ENCODE measurements around the gene IDNK.
A peak's percentile ranks its signal among the peaks of the same experiment; 100 is the strongest.

IDNK gene

DNA sequence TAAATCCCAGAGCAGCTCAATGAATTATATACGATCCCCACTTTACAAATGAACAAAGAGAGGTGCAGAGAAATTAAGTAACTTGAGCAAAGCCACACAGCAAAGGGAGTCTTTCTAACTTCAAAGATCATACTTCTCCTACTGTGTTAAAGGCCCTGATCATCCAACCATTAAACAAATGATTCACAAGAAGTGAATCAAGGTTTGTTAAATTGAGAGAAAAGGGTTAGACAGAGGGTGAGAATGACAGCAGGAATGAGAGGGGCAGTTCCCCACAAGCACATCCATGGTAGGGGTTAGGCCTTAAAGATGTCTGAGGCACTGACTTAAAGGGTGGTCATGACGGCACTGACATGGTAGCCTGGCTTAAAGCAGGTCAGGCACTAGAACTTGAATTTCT lies 10.7 kb downstream of the IDNK start:
- DNase-seq (ENCODE audit: low spot score), result no peak

DNA sequence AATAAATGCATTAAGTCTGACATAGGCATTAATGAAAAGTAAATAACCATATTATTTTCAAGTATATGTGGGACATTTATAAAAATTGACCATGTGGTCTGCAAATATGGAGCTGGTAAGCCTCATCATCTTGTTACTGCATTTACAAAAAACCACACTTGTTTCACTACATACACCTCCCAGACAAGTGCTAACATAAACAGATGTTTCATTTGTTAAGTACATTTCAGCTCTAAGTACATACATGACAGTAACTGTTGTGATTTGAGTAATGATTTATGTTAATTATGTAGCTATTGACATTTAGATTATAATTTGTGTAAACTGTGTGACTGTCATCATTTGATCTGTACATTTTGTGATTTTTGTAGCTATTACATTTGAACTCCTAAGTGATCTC lies 13.9 kb downstream of the IDNK start:
- no peak for DNase-seq (ENCODE audit: low spot score)

DNA sequence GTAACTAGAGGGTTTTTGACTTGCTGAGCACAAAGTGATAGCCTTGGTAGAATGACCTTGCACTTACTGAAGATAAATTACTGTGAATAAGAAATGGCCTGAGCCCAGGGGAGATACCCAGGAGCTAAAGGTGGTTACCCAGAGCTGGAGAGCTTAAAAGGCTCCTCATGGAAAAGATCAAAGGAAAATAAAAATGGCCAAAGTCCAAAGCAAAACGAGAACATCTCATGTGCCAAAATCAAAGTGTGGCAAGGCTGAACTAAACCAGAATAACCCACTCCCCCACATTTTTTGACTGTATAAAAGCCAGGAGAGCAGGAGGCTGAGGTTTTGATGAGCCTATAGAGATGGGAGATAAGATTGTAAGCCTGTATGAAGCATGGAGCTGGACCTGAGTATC lies 14.4 kb downstream of the IDNK start:
- no peak for DNase-seq (ENCODE audit: low spot score)

DNA sequence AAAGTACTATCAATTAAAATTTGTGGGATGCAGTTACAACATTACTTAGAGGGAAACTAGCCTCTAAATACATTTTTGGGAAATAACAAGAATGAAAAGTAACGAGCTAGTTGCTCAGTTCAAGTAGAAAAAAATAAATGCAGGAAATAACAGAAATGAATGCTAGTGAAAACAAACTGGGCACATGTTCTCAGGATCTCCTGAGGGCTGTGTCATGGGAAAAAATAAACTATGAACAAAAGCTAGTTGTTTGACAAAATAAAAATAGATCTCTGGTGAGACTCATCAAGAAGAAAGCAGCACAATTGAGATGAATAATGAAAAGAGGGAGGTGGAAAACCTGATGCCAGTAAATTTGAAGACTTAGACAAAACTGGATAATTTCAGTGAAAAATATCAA lies 16.3 kb downstream of the IDNK start:
- no peak for DNase-seq (ENCODE audit: low spot score)

DNA sequence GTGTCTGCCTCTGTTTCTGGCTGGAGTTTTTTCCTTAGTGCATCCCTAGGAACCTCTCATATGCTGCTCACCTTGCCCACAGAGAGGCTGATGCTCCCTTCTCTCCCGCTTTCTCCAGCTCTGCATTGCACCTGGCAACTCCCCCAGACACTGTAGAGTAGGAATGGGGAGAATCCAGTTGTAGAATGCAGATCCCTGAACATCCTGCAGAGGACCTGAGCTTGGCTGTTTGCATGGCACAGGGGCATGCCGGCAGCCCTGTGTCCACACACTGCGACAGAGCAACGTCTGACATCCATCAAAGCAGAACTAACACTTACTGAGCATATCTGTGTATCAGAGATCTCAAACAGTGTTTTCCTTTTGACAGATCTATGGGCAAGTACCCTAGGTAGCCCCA lies 19.9 kb downstream of the IDNK start:
- no peak for DNase-seq (ENCODE audit: low spot score)

DNA sequence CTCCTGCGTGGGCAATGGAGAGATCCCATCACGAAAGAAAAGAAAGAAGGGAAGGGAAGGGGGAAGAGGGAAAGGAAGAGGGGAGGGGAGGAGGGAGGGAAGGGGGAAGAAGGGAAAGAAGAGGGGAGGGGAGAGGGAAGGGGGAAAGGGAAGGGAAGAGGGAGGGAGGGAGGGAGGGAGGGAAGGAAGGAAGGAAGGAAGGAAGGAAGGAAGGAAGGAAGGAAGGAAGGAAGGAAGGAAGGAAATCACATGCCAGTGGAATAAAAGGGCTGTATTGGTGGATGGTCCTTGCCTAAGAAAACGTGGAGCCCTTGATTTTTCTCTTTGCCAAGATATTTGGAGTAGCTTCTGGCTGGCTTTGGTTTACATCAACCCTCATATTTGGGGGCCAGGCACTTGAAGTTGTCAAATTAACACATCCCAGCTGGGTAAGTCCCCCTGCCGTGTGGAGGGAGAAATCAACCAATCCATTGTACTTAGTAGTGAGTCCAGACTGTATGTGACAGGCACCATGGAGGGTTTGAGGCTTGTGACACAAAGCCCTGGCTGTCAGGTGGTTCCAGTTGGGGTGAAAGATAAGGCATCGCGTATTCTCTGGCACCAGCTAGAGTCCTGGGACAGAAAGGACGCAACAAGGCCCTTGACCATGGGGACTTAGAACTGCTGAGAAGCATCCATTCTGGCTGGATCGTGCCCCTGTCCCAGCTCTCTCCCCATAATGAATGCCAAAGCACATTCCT lies 23.7 kb downstream of the IDNK start:
- no peak for DNase-seq (ENCODE audit: low spot score)

DNA sequence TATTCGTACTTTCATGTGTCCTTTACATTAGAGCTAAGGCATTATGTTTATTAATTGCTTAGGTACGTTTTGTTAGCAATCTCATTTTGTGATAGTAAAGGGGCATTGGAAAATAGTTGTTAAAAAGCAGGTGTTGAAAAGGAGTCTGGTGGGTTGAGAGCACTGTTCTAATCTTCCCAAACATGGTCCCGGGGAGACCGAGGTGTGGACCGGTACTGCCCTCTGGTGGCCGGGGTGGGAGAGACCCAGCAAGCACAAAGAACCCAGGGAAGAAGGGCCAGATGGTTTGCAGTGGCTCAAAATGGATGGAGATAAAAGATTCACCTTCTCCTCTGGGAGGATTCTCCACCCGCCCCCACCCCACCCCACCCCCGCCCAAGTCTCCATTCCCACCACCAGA lies 26.1 kb downstream of the IDNK start:
- DNase-seq (ENCODE audit: low spot score), result peak; percentile 84

DNA sequence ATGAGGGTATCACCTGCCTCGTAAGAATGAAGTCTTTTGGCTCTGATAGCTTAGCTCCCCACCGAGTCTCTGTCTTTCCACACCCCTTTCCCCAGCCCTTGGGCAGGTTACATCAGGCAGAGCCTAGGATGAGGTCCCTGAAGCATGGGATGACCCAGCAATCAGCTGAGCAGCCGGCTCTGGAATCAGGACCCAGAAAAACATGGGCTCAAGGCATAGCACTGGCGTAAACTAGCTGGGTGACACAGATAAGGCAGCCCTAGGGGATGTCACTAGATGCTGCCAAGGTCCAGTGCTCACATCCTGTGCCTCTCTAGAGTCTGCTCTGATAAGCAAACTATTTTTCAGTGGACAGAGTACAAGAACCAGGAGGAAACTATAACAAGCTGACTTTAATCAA lies 26.6 kb downstream of the IDNK start:
- no peak for DNase-seq (ENCODE audit: low spot score)

DNA sequence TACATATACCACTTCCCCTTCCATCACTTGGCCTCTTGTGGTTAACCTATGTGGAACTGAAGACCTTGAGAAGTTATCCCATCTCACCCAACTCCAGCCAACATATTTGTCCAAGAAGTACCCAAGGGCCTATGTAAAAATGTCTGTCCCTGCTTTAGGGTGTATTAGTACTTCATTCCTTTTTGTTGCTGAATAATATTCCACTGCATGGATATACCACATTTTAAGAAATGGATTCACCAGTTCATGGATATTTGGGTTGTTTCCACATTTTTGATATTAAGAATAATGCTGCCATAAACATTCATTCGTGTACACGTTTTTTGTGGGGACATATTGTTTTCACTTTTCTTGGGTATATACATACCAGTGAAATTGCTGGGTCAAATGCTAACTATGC lies 28.6 kb downstream of the IDNK start:
- no peak for DNase-seq (ENCODE audit: low spot score)

DNA sequence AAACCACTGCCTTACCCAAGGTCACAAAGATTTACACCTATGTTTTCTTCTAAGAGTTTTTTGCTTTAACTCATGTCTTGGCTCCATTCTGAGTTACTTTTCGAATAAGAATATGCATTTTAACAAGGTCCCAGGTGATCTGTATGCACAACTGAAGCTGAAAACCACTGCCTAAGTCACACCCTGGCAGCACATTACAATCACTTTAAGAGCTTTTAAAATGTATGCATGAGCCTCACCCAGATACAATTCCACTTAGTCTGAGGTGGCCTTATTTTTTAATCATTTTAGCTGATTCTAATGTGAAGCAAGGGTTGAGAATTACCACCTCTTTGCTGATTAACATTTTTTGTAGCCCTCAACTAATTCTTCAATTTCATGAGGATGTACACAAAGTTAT lies 29.5 kb downstream of the IDNK start:
- no peak for DNase-seq (ENCODE audit: low spot score)

DNA sequence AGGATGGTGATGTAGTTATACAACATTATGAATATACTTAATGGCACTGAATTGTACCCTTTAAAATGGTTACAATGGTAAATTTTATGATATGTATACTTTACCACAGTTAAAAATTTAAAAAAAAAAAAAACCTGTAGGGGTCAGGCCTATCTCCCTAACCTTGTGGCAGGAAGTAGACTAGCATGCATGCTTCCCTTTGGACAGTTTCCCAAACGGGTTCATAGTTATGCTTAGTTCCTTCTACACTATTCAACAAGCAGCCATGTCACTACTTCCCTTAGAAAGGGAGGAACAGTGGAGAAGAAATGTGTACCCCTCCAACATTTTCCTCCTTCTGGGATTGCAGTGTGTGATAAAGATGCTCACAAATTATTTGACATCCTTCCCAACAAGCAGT lies 32.5 kb downstream of the IDNK start:
- no peak for DNase-seq (ENCODE audit: low spot score)

DNA sequence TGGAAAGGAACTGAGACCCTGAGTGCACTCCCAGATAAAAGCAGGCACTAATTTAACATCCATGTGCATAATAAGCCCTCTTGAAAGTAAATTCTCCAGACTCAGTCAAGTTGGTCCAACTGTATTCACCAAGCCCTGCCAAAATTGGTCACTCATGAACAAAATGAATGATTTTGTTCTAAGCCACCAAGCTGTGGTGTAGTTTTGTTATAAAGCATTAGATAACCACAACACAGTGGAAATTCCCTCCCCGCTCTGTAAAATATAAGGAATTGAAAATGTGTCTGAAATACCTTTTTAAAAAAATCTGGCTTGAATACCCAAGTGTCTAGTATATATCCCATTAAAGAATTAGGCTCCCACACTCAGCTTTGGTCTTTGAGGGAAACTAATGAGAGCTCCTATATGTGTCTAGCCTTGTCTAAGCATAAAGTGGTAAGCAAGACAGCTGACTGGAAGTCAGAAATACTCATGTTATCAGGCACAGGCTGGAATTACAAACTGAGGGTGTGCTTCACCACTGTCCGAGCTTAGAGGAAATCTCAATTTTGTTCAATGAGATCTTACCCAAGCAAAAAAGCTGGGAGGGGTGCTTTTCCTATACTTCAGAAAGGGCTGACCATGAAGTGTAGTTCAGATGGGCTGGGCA lies 33.2 kb downstream of the IDNK start:
- no peak for DNase-seq (ENCODE audit: low spot score)

DNA sequence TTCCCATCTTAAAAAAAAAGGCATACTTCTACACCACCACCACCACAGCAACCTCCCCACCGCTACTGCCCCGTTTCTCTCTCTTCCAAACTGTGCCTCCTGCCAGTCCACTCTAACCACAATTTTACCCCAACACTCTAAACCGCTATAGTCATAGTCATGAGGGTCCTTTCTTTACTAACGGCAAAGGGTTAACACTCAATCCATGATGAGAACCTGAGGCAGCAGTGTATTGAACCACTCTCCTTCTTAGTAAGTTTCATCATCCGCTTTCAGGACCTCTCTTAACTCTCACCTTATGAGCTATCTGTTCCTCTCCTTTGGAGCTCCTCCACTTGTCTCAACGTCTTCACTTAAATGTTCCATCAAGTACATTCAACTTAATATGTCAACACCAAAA lies 34.0 kb downstream of the IDNK start:
- no peak for DNase-seq (ENCODE audit: low spot score)

DNA sequence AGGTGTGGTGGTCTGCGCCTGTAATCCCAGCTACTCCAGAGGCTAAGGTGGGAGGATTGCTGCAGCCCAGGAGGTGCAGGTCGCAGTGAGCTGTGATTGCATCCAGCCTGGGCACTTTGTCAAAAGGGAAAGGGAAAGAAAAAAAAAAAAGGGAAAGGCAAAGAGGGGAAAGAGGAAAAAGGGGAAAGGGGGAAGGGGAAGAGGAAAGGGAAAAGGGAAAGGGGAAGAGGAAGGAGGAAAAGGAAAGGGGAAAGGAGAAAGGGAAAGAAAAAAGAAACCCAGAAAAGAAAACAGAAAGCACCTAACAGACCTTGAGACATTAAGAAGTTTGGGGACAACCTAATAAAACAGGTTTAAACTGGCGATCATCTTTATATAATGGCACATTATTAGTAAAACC lies 40.0 kb downstream of the IDNK start:
- no peak for DNase-seq (ENCODE audit: low spot score)

DNA sequence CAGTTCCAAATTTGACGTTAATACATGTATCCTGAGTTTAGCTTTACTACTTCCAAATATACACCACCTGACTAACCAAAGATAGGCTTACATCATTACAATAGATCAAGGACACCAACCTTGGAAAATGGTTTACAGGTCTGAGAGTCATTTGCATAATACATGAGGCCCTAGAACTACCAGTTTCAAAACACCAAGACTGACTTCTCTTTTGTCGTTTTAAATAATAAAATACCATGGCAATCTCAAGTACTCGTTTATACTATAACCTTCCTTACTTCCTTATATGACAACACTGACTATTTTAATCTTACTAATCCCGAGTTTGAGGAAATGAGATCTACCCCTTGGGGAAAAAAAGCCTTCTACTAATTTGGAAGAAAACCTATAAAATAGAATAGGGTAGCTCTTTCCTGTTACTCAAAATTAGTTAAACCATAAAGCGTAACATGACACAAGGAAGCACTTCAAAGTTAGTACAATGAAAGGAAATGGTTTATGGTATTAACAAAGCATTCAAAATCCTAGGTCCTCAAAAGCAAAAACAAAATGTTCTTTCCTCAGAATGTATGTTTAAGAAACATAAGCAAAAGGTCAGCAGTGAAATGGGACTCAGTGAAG lies 42.7 kb downstream of the IDNK start:
- DNase-seq (ENCODE audit: low spot score), result no peak

DNA sequence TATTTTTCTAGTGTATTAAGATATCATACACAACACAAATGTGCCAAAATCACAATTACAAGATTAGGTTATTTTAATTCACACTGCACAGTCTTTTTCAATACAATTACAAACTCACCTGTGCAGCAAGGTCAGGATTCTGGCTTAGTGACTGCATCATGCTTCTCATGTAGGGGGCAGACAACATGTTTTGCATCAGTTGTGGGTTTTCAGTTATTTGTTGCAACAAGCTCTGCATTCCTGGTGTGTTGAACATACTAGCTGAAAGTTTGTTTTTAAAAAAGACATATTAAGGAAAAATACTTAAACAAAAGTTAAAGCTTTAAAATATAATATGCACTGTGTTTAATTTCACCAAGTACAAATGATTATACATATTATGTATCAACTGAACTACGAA lies 46.1 kb downstream of the IDNK start:
- DNase-seq (ENCODE audit: low spot score), result no peak

DNA sequence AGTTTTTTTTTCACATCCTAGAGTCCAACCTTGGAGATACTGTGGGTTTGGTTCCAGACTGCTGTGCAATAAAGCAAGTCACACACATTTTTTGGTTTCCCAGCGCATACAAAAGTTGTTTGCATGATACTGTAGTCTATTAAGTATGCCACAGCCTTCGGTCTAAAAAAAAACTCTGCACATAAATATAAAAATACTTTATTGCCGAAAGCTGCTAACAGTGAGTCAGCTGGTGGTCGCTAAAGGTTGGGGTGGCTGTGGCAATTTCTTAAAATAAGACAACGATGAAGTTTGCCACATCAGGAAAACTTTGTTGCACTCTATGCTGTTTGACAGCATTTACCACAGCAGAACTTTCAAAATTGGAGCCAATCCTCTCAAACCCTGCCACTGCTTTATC lies 47.4 kb downstream of the IDNK start:
- no peak for DNase-seq (ENCODE audit: low spot score)

DNA sequence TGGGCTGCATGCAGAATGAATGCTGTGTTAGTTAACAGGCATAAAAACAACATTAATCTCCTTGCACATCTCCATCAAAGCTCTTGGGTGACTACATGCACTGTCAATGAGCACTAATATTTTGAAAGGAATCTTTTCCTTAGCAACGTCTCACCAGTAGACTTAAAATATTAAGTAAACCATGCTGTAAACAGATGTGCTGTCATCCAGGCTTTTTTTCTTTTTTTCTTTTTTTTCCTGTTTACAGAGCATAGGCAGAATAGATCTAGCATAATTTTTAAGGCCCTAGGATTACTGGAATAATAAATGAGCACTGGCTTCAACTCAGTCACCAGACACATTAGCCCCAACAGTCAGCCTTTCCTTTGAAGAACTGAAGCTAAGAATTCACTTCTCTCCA lies 48.5 kb downstream of the IDNK start:
- DNase-seq (ENCODE audit: low spot score), result no peak

DNA sequence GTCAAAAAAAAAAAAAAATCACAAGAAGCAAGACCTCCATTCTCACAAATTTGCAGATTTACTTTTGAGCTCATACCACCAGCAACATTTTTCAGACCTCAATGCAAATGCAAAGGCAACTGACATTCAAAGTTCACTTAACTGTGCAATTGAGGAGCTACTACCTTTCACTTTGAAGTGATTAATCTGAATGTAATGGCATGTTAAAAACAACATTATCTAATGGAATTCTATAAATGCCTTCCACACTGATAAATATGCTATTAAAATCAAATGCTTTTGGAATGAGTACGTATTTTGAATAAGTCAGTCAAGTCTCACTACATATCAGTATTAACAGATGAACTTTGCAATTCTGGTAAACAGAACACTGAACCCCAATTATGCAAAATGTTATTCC lies 52.5 kb downstream of the IDNK start:
- DNase-seq (ENCODE audit: low spot score), result no peak

DNA sequence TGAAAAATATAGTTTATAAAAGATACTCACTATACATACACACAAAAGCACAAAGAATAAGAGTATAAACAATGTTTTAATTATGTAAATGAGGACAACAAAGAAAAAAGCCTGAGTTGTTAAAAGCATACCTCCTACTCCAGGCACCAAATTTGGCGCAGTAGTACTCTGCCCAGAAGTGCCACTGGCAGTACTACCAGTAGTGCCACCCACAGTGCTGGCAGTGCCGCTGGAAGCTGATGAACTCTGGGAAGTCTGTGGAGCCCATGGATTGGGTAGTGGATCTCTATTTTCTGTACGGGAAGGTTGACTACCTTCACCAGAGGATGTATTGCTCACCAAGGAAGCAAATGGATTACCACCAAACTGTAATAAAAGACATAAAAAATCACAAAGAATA lies 54.7 kb downstream of the IDNK start:
- DNase-seq (ENCODE audit: low spot score), result no peak

DNA sequence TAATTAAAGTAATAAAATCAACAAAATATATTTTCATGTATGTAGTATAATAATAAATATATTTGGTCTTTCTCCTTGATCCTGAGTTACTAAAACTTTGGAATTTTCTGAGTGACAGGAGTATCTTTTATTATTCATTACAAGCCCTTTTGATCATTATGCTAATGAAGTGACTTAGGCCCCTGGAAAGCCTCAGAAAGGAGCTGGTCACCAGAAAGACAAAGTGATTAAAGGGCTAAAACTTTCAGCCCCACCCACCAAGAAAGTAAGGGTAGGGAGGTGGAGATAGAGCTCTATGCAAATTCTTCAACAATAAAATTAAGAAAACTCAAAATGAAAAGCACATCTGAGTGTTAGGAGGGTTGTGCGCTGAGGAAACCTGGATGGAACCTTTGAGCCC lies 57.3 kb downstream of the IDNK start:
- no peak for DNase-seq (ENCODE audit: low spot score)

DNA sequence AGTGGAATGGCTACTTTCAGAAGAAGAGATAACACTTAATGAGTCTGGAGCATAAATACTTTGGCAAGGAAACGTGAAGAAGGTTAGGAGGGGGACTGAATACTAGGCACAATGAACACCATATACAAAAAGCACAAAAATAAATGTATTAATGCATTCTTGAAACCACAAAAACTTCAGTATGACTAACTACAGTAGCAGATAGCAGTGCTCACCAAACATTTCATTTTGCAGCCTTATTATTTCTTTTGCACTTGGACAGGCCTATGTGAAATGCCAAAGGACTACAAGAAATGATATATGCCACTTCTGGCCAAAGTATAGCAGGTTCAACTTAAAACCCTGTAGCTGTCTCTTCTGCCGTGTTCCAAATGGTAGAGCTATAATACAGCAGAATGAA lies 58.5 kb downstream of the IDNK start:
- DNase-seq (ENCODE audit: low spot score), result no peak

DNA sequence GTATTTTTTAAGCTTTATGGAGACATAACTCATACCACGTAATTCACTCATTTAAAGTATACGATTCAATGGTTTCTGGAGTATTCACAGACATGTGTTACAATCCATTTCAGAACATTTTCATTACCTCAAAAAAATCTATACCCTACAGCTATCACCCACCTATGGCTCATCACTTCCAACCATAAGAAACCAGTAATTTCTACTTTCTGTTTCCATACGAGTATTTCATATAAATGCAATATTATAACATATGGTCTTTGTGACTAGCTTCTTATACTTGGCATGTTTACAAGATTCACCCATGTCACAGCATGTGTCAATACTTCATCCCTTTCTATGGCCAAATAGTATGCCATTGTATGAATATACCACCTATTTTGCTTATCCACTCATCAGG lies 66.0 kb downstream of the IDNK start:
- DNase-seq (ENCODE audit: low spot score), result no peak

DNA sequence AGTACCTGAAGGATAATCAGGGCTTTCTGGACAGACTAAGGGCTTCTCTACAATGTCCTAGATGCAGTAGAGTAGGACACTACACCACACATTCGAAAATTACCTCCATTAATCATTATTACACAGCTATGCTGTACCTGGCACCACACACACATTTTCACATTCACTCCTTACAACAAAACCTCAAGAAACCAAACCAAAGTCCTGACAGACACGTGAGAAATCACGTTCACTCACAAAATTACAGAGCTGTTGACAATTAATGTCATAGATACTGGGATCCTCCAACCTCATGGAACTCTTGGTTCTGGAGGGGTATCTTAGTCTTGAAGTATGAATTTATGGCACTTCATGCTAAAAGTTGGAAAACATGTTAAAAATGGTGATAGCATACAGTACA lies 68.5 kb downstream of the IDNK start:
- no peak for DNase-seq (ENCODE audit: low spot score)

Measured in AG20443 (cell line).